Neural cell (in vitro differentiated cells): ENCODE results near the gene DNAJC15.

Experiments
- EP300 ChIP-seq: fragments of 450-650 bp; conservative IDR thresholded peaks from 2 replicates; pipeline ENCODE4 v1.6.1; 2014; ENCODE audit warnings: antibody characterized with exemption, mild to moderate bottlenecking, moderate library complexity; ENCODE audit not compliant: poor library complexity, severe bottlenecking
- EZH2 ChIP-seq: fragments of 200-600, 300-800 bp; shearing (Covaris generic), sonication (generic); IDR thresholded peaks from 2 replicates; pipeline ENCODE4 v1.6.1; 2014; ENCODE audit warnings: antibody characterized with exemption, low read length, borderline replicate concordance, mild to moderate bottlenecking; ENCODE audit not compliant: insufficient read depth, poor library complexity, severe bottlenecking
- MXI1 ChIP-seq: fragments of 450-650 bp; conservative IDR thresholded peaks from 2 replicates; pipeline ENCODE4 v1.6.1; 2014; ENCODE audit warnings: antibody characterized with exemption, mild to moderate bottlenecking; ENCODE audit not compliant: poor library complexity, severe bottlenecking
- TAF1 ChIP-seq: IDR thresholded peaks from 2 replicates; pipeline ENCODE4 v1.6.1; 2012; ENCODE audit warnings: low read depth
- TF ChIP-seq, protein P1 (sequence below): fragments of 450-650 bp; IDR thresholded peaks from 2 replicates; pipeline ENCODE4 v1.5.1; 2014; ENCODE audit warnings: antibody characterized with exemption, mild to moderate bottlenecking, moderate library complexity; ENCODE audit not compliant: poor library complexity, severe bottlenecking

DNA sequence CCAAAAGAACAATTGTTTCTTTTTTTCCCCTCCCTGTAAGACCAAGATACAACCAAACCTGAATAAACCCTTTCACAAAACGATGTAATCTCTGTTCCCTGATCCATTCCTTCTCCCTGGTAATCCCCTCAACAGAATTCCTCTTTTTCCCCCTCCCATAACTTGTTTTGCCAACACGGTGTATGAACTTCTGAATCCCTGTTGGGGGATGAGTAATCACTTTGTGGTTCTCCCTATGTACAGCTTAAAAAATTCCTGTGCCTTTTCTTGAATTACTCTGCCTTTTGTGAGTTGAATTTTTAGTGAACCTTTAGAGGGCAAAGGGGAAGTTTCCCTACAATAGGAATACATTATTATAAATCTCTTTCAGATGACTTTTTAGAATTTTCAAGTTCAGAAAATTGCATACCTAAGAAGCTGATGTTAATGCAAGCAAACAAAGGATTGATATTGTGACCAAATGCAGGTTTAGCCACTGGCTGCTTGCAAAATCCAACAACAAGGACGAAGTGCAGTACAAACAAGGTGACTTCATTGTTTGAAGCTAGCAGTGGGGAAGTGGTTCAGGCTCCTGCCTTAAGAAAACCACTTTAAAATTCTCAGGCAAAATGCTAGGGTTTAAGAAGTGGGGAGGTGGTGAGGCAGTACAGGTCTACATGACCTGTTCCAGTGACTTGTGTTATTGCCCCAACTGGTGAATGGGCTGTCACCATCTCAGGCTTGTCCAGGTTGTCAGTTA is 16.3 kb upstream of the DNAJC15 start:
- TF ChIP-seq, protein P1, sequence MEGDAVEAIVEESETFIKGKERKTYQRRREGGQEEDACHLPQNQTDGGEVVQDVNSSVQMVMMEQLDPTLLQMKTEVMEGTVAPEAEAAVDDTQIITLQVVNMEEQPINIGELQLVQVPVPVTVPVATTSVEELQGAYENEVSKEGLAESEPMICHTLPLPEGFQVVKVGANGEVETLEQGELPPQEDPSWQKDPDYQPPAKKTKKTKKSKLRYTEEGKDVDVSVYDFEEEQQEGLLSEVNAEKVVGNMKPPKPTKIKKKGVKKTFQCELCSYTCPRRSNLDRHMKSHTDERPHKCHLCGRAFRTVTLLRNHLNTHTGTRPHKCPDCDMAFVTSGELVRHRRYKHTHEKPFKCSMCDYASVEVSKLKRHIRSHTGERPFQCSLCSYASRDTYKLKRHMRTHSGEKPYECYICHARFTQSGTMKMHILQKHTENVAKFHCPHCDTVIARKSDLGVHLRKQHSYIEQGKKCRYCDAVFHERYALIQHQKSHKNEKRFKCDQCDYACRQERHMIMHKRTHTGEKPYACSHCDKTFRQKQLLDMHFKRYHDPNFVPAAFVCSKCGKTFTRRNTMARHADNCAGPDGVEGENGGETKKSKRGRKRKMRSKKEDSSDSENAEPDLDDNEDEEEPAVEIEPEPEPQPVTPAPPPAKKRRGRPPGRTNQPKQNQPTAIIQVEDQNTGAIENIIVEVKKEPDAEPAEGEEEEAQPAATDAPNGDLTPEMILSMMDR: no peak
- TF ChIP-seq MXI1 (no peak), EZH2 (no peak), EP300 (no peak), TAF1 (no peak)
